ENCODE data around the gene INKA1. TPM values are rescaled to one million over a fixed set of nuclear protein-coding genes. Genes with fewer than 3 reads are reported as not detected.

INKA1 gene
- total RNA-seq, 4 donors from 2014 or later: 0.60 to 10.3 (median 8.0) TPM

DNA sequence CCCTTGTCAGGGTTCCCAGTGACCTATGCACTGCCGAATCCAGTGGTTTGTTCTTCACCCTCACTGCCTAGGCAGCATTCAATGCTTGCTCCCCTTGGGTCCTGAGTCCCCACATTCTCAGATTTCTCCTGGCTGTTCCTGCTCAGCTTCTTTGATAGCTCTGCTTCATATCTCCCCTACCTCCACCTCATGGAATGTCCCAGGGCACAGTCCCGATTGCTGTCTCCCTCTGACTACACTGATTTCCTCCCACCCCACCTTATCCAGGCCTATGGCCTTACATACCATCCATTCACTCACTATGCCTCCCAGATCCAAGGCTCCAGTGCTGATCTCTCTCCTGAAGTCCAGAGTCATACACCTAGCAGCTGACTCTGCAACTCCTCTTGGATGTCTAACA lies 1.9 kb upstream of the INKA1 start:
- no peak for DNase-seq (ENCODE audit: low spot score in 2 of 2)
- H3K4me1 ChIP-seq: peaks cover 0 to 48% (median 26%) of the 10 kb centered on the region in 4 donors
- H3K27ac ChIP-seq: no peak overlapping the region
- H3K27me3 ChIP-seq: no peaks in the 10 kb centered on the region
- H3K4me3 ChIP-seq: no peak overlapping the region
- no peaks in the 10 kb centered on the region for H3K36me3 ChIP-seq
- no peaks in the 10 kb centered on the region for H3K9me3 ChIP-seq
- WGBS, 2 donors: 74 to 81% methylated on average over 2 of the region's 2 CpGs
- no peak for TF ChIP-seq EP300 (IDR thresholded peaks at IDR 0.05)
- no peak for TF ChIP-seq POLR2A (IDR thresholded peaks at IDR 0.05)
- TF ChIP-seq CTCF (IDR thresholded peaks at IDR 0.05): no peak

GRCh38 chr3:49803465-49804140 lies 542 bp downstream of the INKA1 start:
- Histone ChIP-seq H3K27me3 (no peaks in the 10 kb centered on the region), H3K36me3 (peaks cover 0 to 5% (median 0%) of the 10 kb centered on the region in 3 donors), H3K9me3 (no peaks in the 10 kb centered on the region), H3K4me1 (peaks cover 0 to 69% (median 44%) of the 10 kb centered on the region in 4 donors), H3K4me3 (peak overlapping the region; percentile 71 to 96 (median 88)), H3K27ac (peak overlapping the region; percentile 86 to 98 (median 92))
- TF ChIP-seq CTCF (IDR thresholded peaks at IDR 0.05) (peak in 1 of 5 experiments; percentile 13), POLR2A (IDR thresholded peaks at IDR 0.05) (no peak)
- 2 to 7% methylated on average over 13 to 19 of the region's 41 CpGs for WGBS, 2 donors
- DNase-seq (ENCODE audit: low spot score in 2 of 2): no peak

DNA sequence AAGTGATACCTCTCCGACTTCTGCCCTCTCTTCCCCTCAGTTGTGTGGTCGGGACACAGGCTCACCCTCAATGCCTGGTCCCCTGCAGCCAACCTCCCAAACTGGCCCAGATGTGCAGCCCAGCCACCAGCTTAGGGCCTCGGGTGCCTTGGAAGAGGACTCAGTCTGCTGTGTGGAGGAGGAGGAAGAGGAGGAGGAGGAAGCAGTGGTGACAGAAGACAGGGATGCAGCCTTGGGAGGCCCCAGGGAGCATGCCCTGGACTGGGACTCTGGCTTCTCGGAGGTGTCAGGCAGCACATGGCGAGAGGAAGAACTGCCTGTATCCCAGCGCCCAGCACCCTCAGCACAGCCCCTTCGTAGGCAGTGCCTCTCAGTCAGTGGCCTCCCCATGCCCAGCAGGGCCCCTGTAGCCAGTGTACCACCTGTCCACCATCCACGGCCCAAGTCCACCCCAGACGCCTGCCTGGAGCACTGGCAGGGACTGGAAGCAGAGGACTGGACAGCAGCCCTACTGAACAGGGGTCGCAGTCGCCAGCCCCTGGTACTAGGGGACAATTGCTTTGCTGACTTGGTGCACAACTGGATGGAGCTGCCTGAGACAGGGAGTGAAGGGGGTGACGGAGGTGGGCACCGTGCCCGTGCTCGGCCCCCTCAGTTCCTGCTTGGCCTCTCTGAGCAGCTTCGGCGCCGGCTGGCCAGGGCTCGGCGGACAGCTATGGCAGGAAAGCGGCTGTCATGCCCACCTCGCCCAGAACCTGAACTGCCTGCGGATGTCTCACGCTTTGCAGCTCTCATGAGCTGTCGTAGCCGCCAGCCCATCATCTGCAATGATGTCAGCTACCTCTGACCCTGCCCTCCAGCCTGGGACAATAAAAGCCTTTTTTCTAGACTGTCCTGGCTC lies 1.3 kb downstream of the INKA1 start:
- Histone ChIP-seq H3K27me3 (no peaks in the 10 kb centered on the region), H3K9me3 (no peaks in the 10 kb centered on the region), H3K36me3 (peaks cover 0 to 13% (median 0%) of the 10 kb centered on the region in 3 donors), H3K27ac (peak overlapping the region in 3 of 4 donors; percentile 88 to 98 (median 93)), H3K4me1 (peaks cover 0 to 61% (median 44%) of the 10 kb centered on the region in 4 donors), H3K4me3 (peak overlapping the region; percentile 71 to 96 (median 88))
- 53 to 56% methylated on average over 17 to 24 of the region's 26 CpGs for WGBS, 2 donors
- no peak for TF ChIP-seq POLR2A (IDR thresholded peaks at IDR 0.05)
- TF ChIP-seq CTCF (IDR thresholded peaks at IDR 0.05): no peak
- TF ChIP-seq EP300 (IDR thresholded peaks at IDR 0.05): no peak
- no peak for DNase-seq (ENCODE audit: low spot score in 2 of 2)

- Histone ChIP-seq H3K27me3 (no peaks in the 10 kb centered on the region), H3K36me3 (peaks cover 0 to 23% (median 0%) of the 10 kb centered on the region in 3 donors), H3K4me1 (peaks cover 0 to 55% (median 44%) of the 10 kb centered on the region in 4 donors), H3K27ac (peak overlapping the region; percentile 83 to 93 (median 90)), H3K4me3 (peak overlapping the region in 1 of 4 donors; percentile 96), H3K9me3 (no peaks in the 10 kb centered on the region)
- no peak for TF ChIP-seq POLR2A (IDR thresholded peaks at IDR 0.05)
- peak; percentile 55 to 90 for TF ChIP-seq EP300 (IDR thresholded peaks at IDR 0.05)
- no peak for TF ChIP-seq CTCF (IDR thresholded peaks at IDR 0.05)
- peak; percentile 79 to 83 for DNase-seq (ENCODE audit: low spot score in 2 of 2)
- 36 to 47% methylated on average over 3 of the region's 3 CpGs for WGBS, 2 donors
Observed at GRCh38 chr3:49805367-49805782, 2.3 kb downstream of the INKA1 start.

All from tibial nerve (tissue), 4 donors.